HEK293 (cell line): ENCODE results near the gene RERGL.

Source experiments
- CTCF ChIP-seq: fragments of 450-650 bp; formaldehyde crosslinking; IDR thresholded peaks from 2 replicates; pipeline ENCODE4 v1.5.1; 2016; ENCODE audit warnings: missing biosample characterization, missing genetic modification characterization
- HOXC10 ChIP-seq: sonication (generic); formaldehyde crosslinking; IDR thresholded peaks from 2 replicates; pipeline ENCODE4 v1.8.1; 2023; ENCODE audit warnings: mild to moderate bottlenecking, missing genetic modification reagents
- KLF10 ChIP-seq: fragments of 450-650 bp; IDR thresholded peaks from 2 replicates; pipeline ENCODE4 v1.5.1; 2018; ENCODE audit warnings: missing biosample characterization, mild to moderate bottlenecking, missing genetic modification characterization
- REST ChIP-seq: fragments of 450-650 bp; formaldehyde crosslinking; IDR thresholded peaks from 2 replicates; pipeline ENCODE4 v1.5.1; 2016; ENCODE audit warnings: missing biosample characterization, missing genetic modification characterization
- ZNF24 ChIP-seq: fragments of 450-650 bp; formaldehyde crosslinking; IDR thresholded peaks from 2 replicates; pipeline ENCODE4 v1.5.1; 2016; ENCODE audit warnings: missing biosample characterization, missing genetic modification characterization
- ZNF600 ChIP-seq: fragments of 450-650 bp; formaldehyde crosslinking; IDR thresholded peaks from 2 replicates; pipeline ENCODE4 v1.5.1; 2016; ENCODE audit warnings: missing biosample characterization, missing genetic modification characterization
- ZNF677 ChIP-seq: fragments of 450-650 bp; IDR thresholded peaks from 2 replicates; pipeline ENCODE4 v1.5.0; 2018; ENCODE audit warnings: missing biosample characterization, mild to moderate bottlenecking, missing genetic modification characterization, moderate library complexity
- ZNF777 ChIP-seq: fragments of 450-650 bp; formaldehyde crosslinking; IDR thresholded peaks from 2 replicates; pipeline ENCODE4 v1.5.1; 2017; ENCODE audit warnings: missing biosample characterization, missing genetic modification characterization, borderline replicate concordance

DNA sequence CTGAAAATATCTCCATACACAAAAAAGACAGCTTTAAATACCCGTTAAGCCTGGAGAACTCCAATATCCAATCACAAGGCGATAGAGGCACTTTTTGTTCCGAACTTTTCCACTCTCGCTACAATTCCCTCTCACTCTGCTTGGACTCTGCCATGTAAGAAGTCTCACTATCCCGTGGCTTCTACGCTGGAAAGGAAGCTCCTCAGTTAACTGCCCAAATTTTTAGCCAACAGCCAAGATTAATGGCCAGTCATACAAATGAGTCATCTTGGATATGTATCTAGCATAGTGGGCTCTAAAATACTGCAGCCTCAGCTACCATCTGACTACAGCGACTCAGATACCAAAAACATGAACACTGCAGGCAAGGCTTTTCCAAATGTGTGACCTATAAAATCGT is 45.5 kb upstream of the RERGL start:
- TF ChIP-seq CTCF (no peak), ZNF777 (tag by site-specific recombination) (no peak), HOXC10 (CRISPR knock-in tag) (no peak), ZNF677 (tag by site-specific recombination) (no peak), ZNF24 (no peak), REST (tag by site-specific recombination) (no peak), KLF10 (no peak), ZNF600 (tag by site-specific recombination) (no peak)
